ENCODE measurements around the gene PSMG3.

Gene PSMG3

GRCh38 chr7:1539882-1540775 lies 29.7 kb downstream of the PSMG3 start:
- Histone ChIP-seq H3K27me3 (ENCODE audit: low read length) (no peaks in the 10 kb centered on the region), H4K20me1 (ENCODE audit: low read depth, low read length) (peaks cover 9% of the 10 kb centered on the region; the same call in 1 of the 2 replicates), H3F3A (ENCODE audit: insufficient read depth) (no peaks in the 10 kb centered on the region), H3K27ac (ENCODE audit: low read depth, low read length) (no peak overlapping the region), H3K9ac (ENCODE audit: low read length) (no peak overlapping the region), H3K9me3 (ENCODE audit: insufficient read depth, low read length) (no peaks in the 10 kb centered on the region), H3K79me2 (ENCODE audit: insufficient read depth, low read length) (peaks cover 30% of the 10 kb centered on the region), H3K9me2 (replicated peaks; ENCODE audit: insufficient read depth, low read length) (no peaks in the 10 kb centered on the region), H3K4me2 (ENCODE audit: low read depth, low read length, poor library complexity, severe bottlenecking) (no peak overlapping the region), H2AFZ (ENCODE audit: low read depth, low read length, severe bottlenecking) (no peak overlapping the region), H3K36me3 (ENCODE audit: low read length) (no peaks in the 10 kb centered on the region), H3K4me3 (ENCODE audit: insufficient read depth, low read length, poor library complexity, severe bottlenecking) (no peak overlapping the region)
- TF ChIP-seq EZH2phosphoT487 (conservative IDR thresholded peaks at IDR 0.05; ENCODE audit: low read length) (no peak), CTCF (IDR thresholded peaks at IDR 0.05; ENCODE audit: insufficient read depth, low read length, poor library complexity, severe bottlenecking) (no peak)

- Histone ChIP-seq H3K9me3 (ENCODE audit: insufficient read depth, low read length) (no peaks in the 10 kb centered on the region), H3F3A (ENCODE audit: insufficient read depth) (no peaks in the 10 kb centered on the region), H3K27me3 (ENCODE audit: low read length) (no peaks in the 10 kb centered on the region), H3K9ac (ENCODE audit: low read length) (no peak overlapping the region), H3K27ac (ENCODE audit: low read depth, low read length) (no peak overlapping the region), H4K20me1 (ENCODE audit: low read depth, low read length) (peaks cover 9% of the 10 kb centered on the region; the same call in 1 of the 2 replicates), H3K4me2 (ENCODE audit: low read depth, low read length, poor library complexity, severe bottlenecking) (no peak overlapping the region), H2AFZ (ENCODE audit: low read depth, low read length, severe bottlenecking) (no peak overlapping the region), H3K79me2 (ENCODE audit: insufficient read depth, low read length) (peaks cover 38% of the 10 kb centered on the region), H3K4me3 (ENCODE audit: insufficient read depth, low read length, poor library complexity, severe bottlenecking) (no peak overlapping the region), H3K36me3 (ENCODE audit: low read length) (no peaks in the 10 kb centered on the region), H3K9me2 (replicated peaks; ENCODE audit: insufficient read depth, low read length) (no peaks in the 10 kb centered on the region)
- no peak for TF ChIP-seq CTCF (IDR thresholded peaks at IDR 0.05; ENCODE audit: insufficient read depth, low read length, poor library complexity, severe bottlenecking)
- no peak for TF ChIP-seq EZH2phosphoT487 (conservative IDR thresholded peaks at IDR 0.05; ENCODE audit: low read length)
Measured at GRCh38 chr7:1539181-1539881, 30.5 kb downstream of the PSMG3 start.

GRCh38 chr7:1538544-1539180 lies 31.2 kb downstream of the PSMG3 start:
- no peaks in the 10 kb centered on the region for H3F3A ChIP-seq (ENCODE audit: insufficient read depth)
- no peak overlapping the region for H3K27ac ChIP-seq (ENCODE audit: low read depth, low read length)
- no peak overlapping the region for H2AFZ ChIP-seq (ENCODE audit: low read depth, low read length, severe bottlenecking)
- H3K27me3 ChIP-seq (ENCODE audit: low read length) = no peaks in the 10 kb centered on the region
- no peaks in the 10 kb centered on the region for H3K9me3 ChIP-seq (ENCODE audit: insufficient read depth, low read length)
- H3K79me2 ChIP-seq (ENCODE audit: insufficient read depth, low read length) = peaks cover 45% of the 10 kb centered on the region
- TF ChIP-seq CTCF (IDR thresholded peaks at IDR 0.05; ENCODE audit: insufficient read depth, low read length, poor library complexity, severe bottlenecking) (no peak), EZH2phosphoT487 (conservative IDR thresholded peaks at IDR 0.05; ENCODE audit: low read length) (no peak)
- H3K9me2 ChIP-seq (replicated peaks; ENCODE audit: insufficient read depth, low read length) = no peaks in the 10 kb centered on the region
- no peak overlapping the region for H3K4me2 ChIP-seq (ENCODE audit: low read depth, low read length, poor library complexity, severe bottlenecking)
- H3K4me3 ChIP-seq (ENCODE audit: insufficient read depth, low read length, poor library complexity, severe bottlenecking) = no peak overlapping the region
- peaks cover 9% of the 10 kb centered on the region; the same call in 1 of the 2 replicates for H4K20me1 ChIP-seq (ENCODE audit: low read depth, low read length)
- no peaks in the 10 kb centered on the region for H3K36me3 ChIP-seq (ENCODE audit: low read length)
- no peak overlapping the region for H3K9ac ChIP-seq (ENCODE audit: low read length)
